Stomach (tissue), 4 donors: ENCODE measurements around the gene BORCS5.

Experiments used
- POLR2A ChIP-seq, 4 donors: fragments of 450-650 bp; IDR thresholded peaks; one replicate each; pipeline ENCODE4 v1.6.1; 2016; ENCODE audit warnings: antibody characterized with exemption in 4 of 4, control low read depth in 2 of 4, mild to moderate bottlenecking in 1 of 4, moderate library complexity in 1 of 4
- POLR2AphosphoS5 ChIP-seq, 3 donors: sonication (generic); formaldehyde crosslinking; IDR thresholded peaks; one replicate each; pipeline ENCODE4 v1.6.1; 2016; ENCODE audit warnings: antibody characterized with exemption in 3 of 3

GRCh38 chr12:12404297-12404696 is 47.4 kb downstream of the BORCS5 start:
- TF ChIP-seq POLR2AphosphoS5 (IDR thresholded peaks at IDR 0.05) (no peak), POLR2A (IDR thresholded peaks at IDR 0.05) (no peak)
